OCI-M1 (cell line): ENCODE data around the gene RAPH1.
"Not testable (repeated sequence)": the region's sequence is repeated elsewhere in the genome, so short reads cannot be mapped to it uniquely, and the experiment has no call there.

Experiments used
- DNase-seq: peaks from one replicate; lab custom pipeline; 2025; lab: John Stamatoyannopoulos, UW

RAPH1 gene

GRCh38 chr2:203548887-203549286, 13.8 kb upstream of the RAPH1 start:
- DNase-seq: no peak

- no peak for DNase-seq
Measured at GRCh38 chr2:203547356-203547755, 12.3 kb upstream of the RAPH1 start.

GRCh38 chr2:203544402-203544801, 9.3 kb upstream of the RAPH1 start:
- no peak for DNase-seq

GRCh38 chr2:203543898-203544328, 8.8 kb upstream of the RAPH1 start:
- no peak for DNase-seq

- DNase-seq: not testable (repeated sequence)
Measured at GRCh38 chr2:203540598-203540997, 5.5 kb upstream of the RAPH1 start.

DNA sequence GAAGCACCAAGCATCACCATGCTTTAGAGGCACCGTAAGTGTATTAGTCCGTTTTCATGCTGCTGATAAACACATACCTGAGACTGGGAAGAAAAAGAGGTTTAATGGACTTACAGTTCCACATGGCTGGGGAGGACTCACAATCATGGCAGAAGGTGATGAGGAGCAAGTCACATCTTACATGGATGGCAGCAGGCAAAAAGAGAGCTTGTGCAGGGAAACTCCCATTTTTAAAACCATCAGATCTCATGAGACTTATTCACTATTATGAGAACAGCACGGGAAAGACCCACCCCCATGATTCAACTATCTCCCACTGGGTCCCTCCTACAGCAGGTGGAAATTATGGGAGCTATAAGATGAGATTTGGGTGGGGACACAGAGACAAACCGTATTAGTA, 3.1 kb upstream of the RAPH1 start:
- DNase-seq: not testable (repeated sequence)

- DNase-seq: not testable (repeated sequence)
Measured at GRCh38 chr2:203536586-203536951, 1.5 kb upstream of the RAPH1 start.

DNA sequence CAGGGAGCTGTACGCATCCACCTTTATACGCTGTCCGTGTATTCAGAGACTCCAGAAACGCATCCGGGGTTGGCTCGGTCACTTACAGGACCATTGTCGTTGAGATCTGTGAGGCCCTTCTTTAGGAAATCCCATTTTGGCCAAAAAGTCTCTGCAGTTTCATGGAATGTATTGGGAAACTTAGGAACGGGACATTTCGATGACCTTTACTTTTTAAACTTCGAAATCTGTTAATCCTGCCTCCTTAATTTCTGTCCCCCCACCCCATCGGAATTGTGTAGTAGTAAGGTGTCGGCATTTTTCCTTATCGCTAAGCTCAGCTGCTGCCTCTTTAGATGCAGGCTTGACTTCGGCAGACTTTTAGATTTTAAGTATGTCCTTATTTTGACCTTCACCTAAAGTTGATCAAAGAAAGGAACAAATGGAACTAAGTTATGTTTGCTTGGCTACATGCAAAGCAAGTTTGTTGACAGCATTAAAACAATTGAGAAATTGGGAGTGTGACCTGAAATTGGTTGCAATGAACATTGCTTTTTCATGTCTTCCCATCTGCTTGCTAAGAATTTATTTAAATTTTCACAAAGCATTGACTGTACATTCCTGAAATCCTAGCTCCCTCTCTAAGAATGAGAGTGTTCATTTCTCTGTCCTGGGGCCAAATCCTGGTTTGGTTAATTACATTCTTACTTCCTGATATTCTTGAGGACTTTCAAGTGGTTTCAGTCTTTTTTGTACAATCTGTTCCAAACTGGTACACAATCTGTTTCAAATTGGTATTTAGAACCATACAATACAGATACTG, 884 bp upstream of the RAPH1 start:
- DNase-seq: no peak

DNA sequence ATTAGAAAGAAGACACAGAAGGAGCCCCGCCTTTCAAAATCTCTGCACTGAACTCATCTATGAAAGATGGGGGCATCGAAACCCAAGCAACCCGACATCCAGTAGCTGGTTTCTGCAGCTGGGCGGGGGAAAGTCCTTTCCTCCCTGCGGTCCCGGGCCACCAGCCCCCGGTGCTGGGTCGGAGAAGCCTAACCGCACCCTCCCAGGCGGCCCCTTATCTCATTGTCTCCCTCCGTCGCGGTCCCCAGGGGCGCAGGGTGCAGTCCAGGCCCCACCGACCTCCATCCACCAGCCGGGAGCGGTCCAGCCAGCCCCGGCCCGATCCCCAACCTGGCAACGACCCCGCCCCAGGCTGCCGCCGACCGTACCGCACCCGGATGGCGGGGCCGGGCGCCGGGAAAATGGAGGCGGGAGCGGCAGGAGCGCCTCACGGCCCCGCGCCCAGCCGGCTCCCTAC, 452 bp downstream of the RAPH1 start:
- DNase-seq: peak; percentile 22

DNA sequence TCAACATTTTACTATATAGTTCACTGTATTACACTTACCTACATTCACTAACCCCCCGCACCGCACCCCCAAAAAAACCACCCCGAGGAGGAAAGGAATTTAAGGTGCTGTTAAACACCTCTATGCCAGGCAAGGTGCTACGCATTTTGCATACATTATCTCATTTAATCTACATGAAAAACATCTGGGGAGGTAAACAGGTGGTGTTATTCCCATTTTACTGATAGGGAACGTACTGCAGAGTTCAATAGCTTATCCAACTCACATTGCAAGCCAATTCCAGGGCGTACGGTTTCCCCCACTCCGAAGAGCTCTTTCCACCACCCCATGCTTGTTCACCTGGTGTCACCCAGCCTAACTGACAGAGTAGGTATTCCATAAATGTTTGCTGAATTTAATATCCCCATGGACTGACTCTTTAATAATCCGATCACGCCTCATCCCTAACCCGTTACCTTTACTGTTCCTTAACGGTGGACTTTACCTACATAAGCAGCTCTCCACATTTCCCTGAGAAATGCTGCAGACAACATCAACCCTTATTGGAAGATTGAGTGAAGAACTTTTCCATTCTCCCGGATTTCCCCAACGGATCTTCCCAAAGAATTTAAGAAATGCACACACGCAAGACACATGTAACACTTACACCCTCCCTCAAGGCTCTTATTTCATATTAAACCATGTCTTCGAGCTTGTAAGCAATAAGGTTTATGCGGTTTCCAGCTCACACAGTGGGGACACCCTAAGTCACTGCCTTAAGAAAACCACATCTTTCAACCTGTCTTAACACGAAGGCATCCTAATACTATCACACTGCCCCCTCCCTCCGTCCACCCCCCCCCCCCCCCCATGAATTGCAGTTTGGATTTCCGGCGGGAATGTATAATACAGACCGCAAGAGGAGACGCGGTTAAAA, 1.2 kb downstream of the RAPH1 start:
- DNase-seq: no peak

DNA sequence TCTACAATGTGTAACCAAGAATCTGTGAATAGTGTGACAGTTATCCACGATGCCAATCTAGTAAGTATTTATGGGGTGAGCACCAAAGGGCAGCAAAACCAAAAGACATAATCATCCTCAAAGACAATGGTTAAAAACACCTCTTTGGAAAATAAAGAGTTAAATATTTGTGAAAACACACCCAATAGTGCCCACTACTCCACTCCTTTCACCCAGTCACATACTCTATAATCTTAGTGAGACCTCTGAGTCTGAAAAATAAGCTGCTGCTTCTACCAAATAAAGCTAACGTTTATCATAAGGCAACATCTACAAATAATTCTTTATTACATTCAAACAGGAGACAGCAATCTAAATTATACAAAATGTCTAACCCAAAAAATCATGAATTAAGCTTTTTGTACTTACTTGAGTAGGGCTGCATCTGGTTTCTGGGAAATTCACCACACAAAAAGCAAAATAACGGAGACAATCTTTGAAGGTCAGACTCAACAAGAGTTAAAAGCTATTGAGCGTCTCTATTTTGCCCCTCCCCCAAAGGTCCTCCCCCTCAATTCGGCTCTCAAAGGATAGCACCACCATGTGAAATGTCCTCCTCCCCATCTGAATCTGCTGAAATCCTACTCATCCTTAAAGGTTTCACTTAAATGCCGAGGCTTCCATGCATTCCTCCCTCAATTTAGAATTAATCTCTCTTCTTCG, 2.0 kb downstream of the RAPH1 start:
- no peak for DNase-seq

DNA sequence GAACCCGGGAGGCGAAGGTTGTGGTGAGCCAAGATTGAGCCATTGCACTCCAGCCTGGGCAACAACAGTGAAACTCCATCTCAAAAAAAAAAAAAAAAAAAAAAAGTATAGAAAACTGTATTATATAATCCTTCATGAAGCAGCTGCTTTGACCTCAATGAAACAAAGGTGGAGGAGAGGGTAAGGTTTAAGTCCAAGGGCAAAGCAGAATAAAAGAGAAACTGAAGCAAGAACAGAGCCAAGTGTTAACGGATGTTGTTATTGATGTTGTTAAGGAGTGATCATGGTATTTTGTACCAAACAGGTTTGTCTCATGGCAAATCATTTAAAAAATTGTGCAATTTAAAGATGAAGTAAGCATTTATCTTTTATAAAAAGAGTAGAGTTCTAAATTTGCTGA, 7.4 kb downstream of the RAPH1 start:
- no peak for DNase-seq

DNA sequence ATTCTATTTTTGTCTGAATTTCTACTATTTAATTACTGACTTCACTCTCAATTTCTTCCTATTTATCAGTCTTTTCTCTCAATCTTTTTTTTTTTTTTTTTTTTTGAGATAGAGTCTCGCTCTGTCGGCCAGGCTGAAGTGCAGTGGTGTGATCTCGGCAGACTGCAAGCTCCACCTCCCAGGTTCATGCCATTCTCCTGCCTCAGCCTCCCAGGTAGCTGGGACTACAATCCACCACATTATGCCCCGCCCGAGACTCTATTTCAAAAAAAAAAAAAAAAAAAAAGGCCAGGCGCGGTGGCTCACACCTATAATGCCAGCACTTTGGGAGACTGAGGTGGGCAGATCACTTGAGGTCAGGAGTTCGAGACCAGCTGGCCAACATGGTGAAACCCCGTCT, 21.8 kb downstream of the RAPH1 start:
- DNase-seq: not testable (repeated sequence)

DNA sequence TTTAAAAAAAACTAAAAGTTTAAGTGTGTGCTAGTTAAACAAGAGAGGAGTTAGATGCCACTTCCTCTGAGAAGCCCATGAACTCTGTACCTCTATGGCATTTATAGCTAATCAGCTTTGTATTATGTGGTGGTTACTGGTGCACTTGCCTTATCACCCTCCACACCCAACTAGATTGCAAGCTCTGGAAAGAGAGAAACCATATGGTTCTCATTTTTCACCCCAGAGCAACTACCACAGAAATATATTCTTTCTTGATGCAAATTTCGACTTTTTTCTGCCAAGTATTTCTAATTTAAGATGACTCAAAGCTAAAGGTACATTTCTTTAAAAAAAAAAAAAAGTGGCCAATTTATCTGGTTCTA, 24.2 kb downstream of the RAPH1 start:
- DNase-seq: peak; percentile 40

GRCh38 chr2:203510256-203510940, 24.7 kb downstream of the RAPH1 start:
- DNase-seq: no peak

GRCh38 chr2:203503460-203503859, 31.6 kb downstream of the RAPH1 start:
- DNase-seq: not testable (repeated sequence)

- DNase-seq: no peak
Measured at GRCh38 chr2:203501873-203502272, 33.2 kb downstream of the RAPH1 start.

DNA sequence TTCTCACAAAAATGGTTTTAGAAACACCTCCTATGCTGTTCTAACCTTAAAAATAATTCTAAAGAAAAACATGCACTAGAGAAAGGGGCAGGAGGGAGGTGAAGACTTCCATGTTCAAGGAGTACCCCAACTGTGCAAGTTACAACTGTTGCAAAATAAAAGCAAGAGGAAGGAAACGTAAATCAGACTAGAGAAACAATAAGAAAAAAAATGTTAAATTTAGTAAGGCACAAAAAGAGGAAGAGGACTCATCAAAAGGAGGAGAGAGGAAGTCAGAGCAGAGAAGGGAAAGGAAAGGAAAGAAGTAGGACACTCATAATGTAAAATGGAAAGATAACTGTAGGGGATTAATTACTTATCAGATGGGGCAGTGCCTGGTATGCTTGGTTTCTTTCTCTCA, 34.1 kb downstream of the RAPH1 start:
- peak; percentile 33 for DNase-seq

DNA sequence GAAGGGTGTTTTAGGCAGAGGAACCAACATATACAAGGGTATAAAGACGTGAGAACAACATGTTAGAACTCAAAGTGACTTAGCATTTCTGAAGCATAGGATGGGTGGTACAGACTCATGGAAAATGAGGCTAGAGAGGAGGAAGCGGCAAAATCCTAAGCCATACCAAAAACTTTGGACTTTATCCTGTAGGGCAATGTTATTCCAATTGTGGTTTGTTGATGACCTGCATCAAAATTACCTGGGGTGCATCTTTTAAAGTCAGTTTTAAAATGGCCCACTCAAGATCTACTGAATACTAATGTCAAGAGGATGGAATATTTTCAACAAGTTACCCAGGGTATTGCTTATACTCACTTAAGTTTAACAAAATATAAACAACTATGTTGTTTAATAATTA, 34.8 kb downstream of the RAPH1 start:
- no peak for DNase-seq

DNA sequence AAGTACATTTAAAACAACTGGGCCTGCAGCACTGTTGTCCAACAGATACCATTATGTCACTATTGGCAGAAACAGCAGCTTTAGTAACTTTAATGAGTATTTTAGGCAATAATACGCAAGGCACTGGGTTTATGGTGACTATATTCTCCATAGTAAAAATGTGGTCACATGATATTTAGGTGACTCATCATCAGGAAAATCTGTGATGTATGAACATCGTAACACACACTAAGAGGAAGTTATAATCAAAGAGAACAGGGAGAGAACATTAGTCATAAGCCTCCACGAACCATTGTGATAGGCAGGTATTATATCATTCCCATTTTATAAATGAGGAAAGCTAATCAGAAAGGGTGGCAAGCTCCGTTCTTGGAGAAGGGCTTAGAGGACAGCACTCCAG, 36.9 kb downstream of the RAPH1 start:
- peak; percentile 72 for DNase-seq

- DNase-seq: no peak
Measured at GRCh38 chr2:203492965-203493364, 42.1 kb downstream of the RAPH1 start.

DNA sequence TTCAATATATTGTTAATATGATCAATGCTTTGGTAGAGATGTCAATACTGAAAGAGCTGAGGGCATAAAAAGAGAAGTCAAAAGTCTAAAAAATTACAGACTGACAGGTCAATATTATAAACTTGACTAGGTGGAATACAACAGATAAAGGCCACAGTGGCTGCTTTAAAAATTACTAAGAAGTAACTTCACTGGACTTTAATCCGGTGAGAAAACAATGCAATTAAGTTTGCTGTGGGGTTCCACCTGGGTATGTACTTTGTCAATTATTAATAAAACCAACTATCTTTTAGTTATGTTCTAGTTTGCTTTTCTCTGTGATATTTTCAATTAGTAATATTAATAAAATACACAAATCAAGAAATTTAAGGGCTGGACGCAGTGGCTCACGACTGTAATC, 44.7 kb downstream of the RAPH1 start:
- no peak for DNase-seq
